A549 (cell line): Measurements from ENCODE around the gene BNC2.

Experiments
- CTCF ChIP-seq: fragments of >200 bp; sonication (Bioruptor Twin); formaldehyde crosslinking; IDR thresholded peaks from 3 replicates; pipeline ENCODE4 v1.5.1; 2016
- E2F6 ChIP-seq: IDR thresholded peaks from 2 replicates; pipeline ENCODE4 v1.6.1; 2012; ENCODE audit warnings: low read depth, borderline replicate concordance
- POLR2A ChIP-seq: IDR thresholded peaks from 2 replicates; pipeline ENCODE4 v1.6.1; 2012; ENCODE audit warnings: mild to moderate bottlenecking, low read length
- TF ChIP-seq, protein P1 (sequence below): fragments of 450-650 bp; IDR thresholded peaks from 2 replicates; pipeline ENCODE4 v1.6.1; 2014; ENCODE audit warnings: antibody characterized with exemption

DNA sequence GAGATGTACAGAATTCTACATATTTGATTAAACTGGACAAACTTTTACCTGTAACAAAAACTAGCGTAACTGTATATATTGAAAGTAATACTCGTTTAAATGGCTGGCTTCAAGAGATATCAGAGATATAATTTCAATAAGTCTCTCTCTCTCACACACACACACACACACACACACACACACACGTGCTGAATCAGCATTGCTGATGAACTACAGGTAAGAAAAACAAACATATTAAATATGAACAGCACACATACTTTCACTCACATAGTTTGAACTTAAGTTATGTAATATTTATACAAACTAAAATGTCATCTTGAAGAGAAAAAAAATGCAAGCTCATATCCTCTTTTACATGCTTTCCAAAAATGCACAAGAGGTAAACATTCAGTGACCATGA is 145.4 kb downstream of the BNC2 start:
- TF ChIP-seq POLR2A (no peak), CTCF (no peak), E2F6 (no peak)
- TF ChIP-seq, protein P1, sequence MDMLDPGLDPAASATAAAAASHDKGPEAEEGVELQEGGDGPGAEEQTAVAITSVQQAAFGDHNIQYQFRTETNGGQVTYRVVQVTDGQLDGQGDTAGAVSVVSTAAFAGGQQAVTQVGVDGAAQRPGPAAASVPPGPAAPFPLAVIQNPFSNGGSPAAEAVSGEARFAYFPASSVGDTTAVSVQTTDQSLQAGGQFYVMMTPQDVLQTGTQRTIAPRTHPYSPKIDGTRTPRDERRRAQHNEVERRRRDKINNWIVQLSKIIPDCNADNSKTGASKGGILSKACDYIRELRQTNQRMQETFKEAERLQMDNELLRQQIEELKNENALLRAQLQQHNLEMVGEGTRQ = no peak
